SK-N-SH (cell line): Measurements from ENCODE around the gene NOL8. TPM values are rescaled to one million over a fixed set of nuclear protein-coding genes. Genes with fewer than 3 reads are reported as not detected.

Source experiments
- CTCF ChIA-PET: fragments of 300-600, 350-600 bp; formaldehyde crosslinking; extraction: SDS; loops from one replicate; lab custom pipeline; 2021; lab: Yijun Ruan, JAX
- POLR2A ChIA-PET: fragments of 350-600 bp; sonication (Branson Sonifier 250); formaldehyde crosslinking; extraction: SDS; loops from one replicate; lab custom pipeline; 2020; ENCODE audit warnings: antibody characterized with exemption, inconsistent platforms; lab: Yijun Ruan, JAX
- DNase-seq: peaks from one replicate; pipeline ENCODE4 v3.0.0; 2012
- H2AFZ ChIP-seq: fragments of 200-600 bp; sonication (generic); 2 replicates; pipeline ENCODE4 v1.8.1; 2016; ENCODE audit warnings: antibody characterized with exemption, mild to moderate bottlenecking, low read depth
- H3F3A ChIP-seq: fragments of 200-600 bp; sonication (generic); replicated peaks from 2 replicates; pipeline ENCODE3; 2016; ENCODE audit warnings: antibody characterized with exemption, mild to moderate bottlenecking; ENCODE audit not compliant: insufficient read depth
- H3K27ac ChIP-seq, 2 experiments: fragments of 200-500 bp in 1 of 2; fragments of 200-600 bp in 1 of 2; sonication (Bioruptor generic) in 1 of 2; sonication (generic), shearing (Covaris generic) in 1 of 2; 2 replicates each; pipeline versions ENCODE4 v1.5.1 to v1.6.1; 2014 to 2016; ENCODE audit warnings: low read depth in 2 of 2, inconsistent platforms in 1 of 2, low read length in 1 of 2, mild to moderate bottlenecking in 1 of 2, mixed read lengths in 1 of 2
- H3K27me3 ChIP-seq: fragments of 200-600 bp; sonication (generic), shearing (Covaris generic); 2 replicates; pipeline ENCODE4 v1.6.1; 2016; ENCODE audit warnings: mixed run types; ENCODE audit not compliant: insufficient read depth
- H3K36me3 ChIP-seq, 2 experiments: fragments of 200-500 bp in 1 of 2; fragments of 200-600 bp in 1 of 2; sonication (Bioruptor generic) in 1 of 2; sonication (generic) in 1 of 2; replicated peaks in 1 of 2; 2 replicates each; pipeline versions ENCODE3 to v1.5.1; 2014 to 2016; ENCODE audit warnings: low read length in 1 of 2, mild to moderate bottlenecking in 1 of 2; ENCODE audit not compliant: insufficient read depth in 2 of 2, control insufficient read depth in 1 of 2
- H3K4me1 ChIP-seq, 2 experiments: fragments of 200-500 bp in 1 of 2; fragments of 200-600 bp in 1 of 2; sonication (Bioruptor generic) in 1 of 2; sonication (generic), shearing (Covaris generic) in 1 of 2; 2 replicates each; pipeline versions ENCODE4 v1.5.1 to v1.6.1; 2014 to 2016; ENCODE audit warnings: low read depth in 1 of 2, low read length in 1 of 2, mixed run types in 1 of 2; ENCODE audit not compliant: insufficient read depth in 2 of 2, control insufficient read depth in 1 of 2
- H3K4me2 ChIP-seq: fragments of 200-600 bp; sonication (generic), shearing (Covaris generic); 2 replicates; pipeline ENCODE4 v1.6.1; 2017; ENCODE audit warnings: mixed run types
- H3K4me3 ChIP-seq, 2 experiments: fragments of 200-500 bp in 1 of 2; fragments of 200-600 bp in 1 of 2; sonication (Bioruptor generic) in 1 of 2; sonication (generic), shearing (Covaris generic) in 1 of 2; 2 replicates each; pipeline versions ENCODE4 v1.5.1 to v1.8.1; 2014 to 2016; ENCODE audit warnings: low read depth in 2 of 2, inconsistent platforms in 1 of 2, low read length in 1 of 2, mild to moderate bottlenecking in 1 of 2, mixed read lengths in 1 of 2, moderate library complexity in 1 of 2
- H3K79me2 ChIP-seq: fragments of 200-600 bp; sonication (generic); 2 replicates; pipeline ENCODE4 v1.8.1; 2017; ENCODE audit warnings: mild to moderate bottlenecking; ENCODE audit not compliant: insufficient read depth
- H3K9ac ChIP-seq: fragments of 200-600 bp; sonication (generic); 2 replicates; pipeline ENCODE4 v1.6.1; 2017; ENCODE audit warnings: mixed run types
- H3K9me2 ChIP-seq: fragments of 200-600 bp; sonication (generic); 2 replicates; pipeline ENCODE4 v1.6.1; 2017; ENCODE audit warnings: mixed run types
- H3K9me3 ChIP-seq: fragments of 200-600 bp; sonication (generic); 2 replicates; pipeline ENCODE4 v1.6.1; 2017; ENCODE audit warnings: mixed run types, mild to moderate bottlenecking, moderate library complexity
- H4K20me1 ChIP-seq: fragments of 200-600 bp; sonication (generic); 2 replicates; pipeline ENCODE4 v1.6.1; 2017; ENCODE audit warnings: mild to moderate bottlenecking, mixed run types; ENCODE audit not compliant: insufficient read depth
- FOSL2 ChIP-seq: IDR thresholded peaks from 2 replicates; pipeline ENCODE4 v1.4.0; 2012; ENCODE audit warnings: low read depth, mild to moderate bottlenecking, moderate library complexity, borderline replicate concordance
- FOXJ3 ChIP-seq: sonication (generic); formaldehyde crosslinking; IDR thresholded peaks from 2 replicates; pipeline ENCODE4 v1.5.1; 2020; ENCODE audit warnings: mild to moderate bottlenecking, missing genetic modification reagents
- FOXM1 ChIP-seq: IDR thresholded peaks from 2 replicates; pipeline ENCODE4 v1.4.0; 2012; ENCODE audit warnings: low read depth, mild to moderate bottlenecking
- GABPA ChIP-seq: IDR thresholded peaks from 2 replicates; pipeline ENCODE4 v1.4.0; 2012; ENCODE audit warnings: low read depth, mild to moderate bottlenecking
- GATA2 ChIP-seq: sonication (generic); formaldehyde crosslinking; IDR thresholded peaks from 2 replicates; pipeline ENCODE4 v1.5.0; 2020; ENCODE audit warnings: mild to moderate bottlenecking, missing genetic modification reagents
- JUND ChIP-seq: IDR thresholded peaks from 2 replicates; pipeline ENCODE4 v1.4.0; 2012
- MAX ChIP-seq: IDR thresholded peaks from 2 replicates; pipeline ENCODE4 v1.4.0; 2012; ENCODE audit warnings: low read depth
- MEF2A ChIP-seq: IDR thresholded peaks from 2 replicates; pipeline ENCODE4 v1.4.0; 2012; ENCODE audit warnings: low read depth, borderline replicate concordance
- NRF1 ChIP-seq: IDR thresholded peaks from 2 replicates; pipeline ENCODE4 v1.6.1; 2012; ENCODE audit warnings: low read depth, mild to moderate bottlenecking, low read length
- RCOR1 ChIP-seq: fragments of 150-350 bp; IDR thresholded peaks from 2 replicates; pipeline ENCODE4 v1.6.1; 2017; ENCODE audit warnings: antibody characterized with exemption, low read length
- RFX5 ChIP-seq: IDR thresholded peaks from 2 replicates; pipeline ENCODE4 v1.6.1; 2012; ENCODE audit warnings: mild to moderate bottlenecking, improper control_type of control experiment, low read length
- TAF1 ChIP-seq: IDR thresholded peaks from 2 replicates; pipeline ENCODE4 v1.6.1; 2012; ENCODE audit warnings: low read depth, mild to moderate bottlenecking, low read length, moderate library complexity, borderline replicate concordance
- TCF12 ChIP-seq: IDR thresholded peaks from 2 replicates; pipeline ENCODE4 v1.4.0; 2012
- YY1 ChIP-seq: IDR thresholded peaks from 2 replicates; pipeline ENCODE4 v1.4.0; 2012; ENCODE audit warnings: low read depth, mild to moderate bottlenecking
- WGBS: methylation state at CpG from one replicate; pipeline ENCODE4 v1.1.6; 2017; ENCODE audit warnings: low lambda C conversion rate; 5-methylcytosine and 5-hydroxymethylcytosine counted together
- polyA plus RNA-seq, 3 experiments: library from polyadenylated mRNA; depleted of rRNA; stranded (reverse); fragments of >200 nt; gene quantifications; 2 replicates each; pipeline ENCODE4 v1.2.3, GENCODE V29; 2012
- TF ChIP-seq, protein P1 (sequence below): fragments of 150-350 bp; IDR thresholded peaks from 2 replicates; pipeline ENCODE4 v1.6.1; 2016; ENCODE audit warnings: mild to moderate bottlenecking, low read depth, low read length
- TF ChIP-seq, protein P2 (sequence below): fragments of 200-600 bp; sonication (generic); IDR thresholded peaks from 2 replicates; pipeline ENCODE4 v1.6.1; 2017; ENCODE audit warnings: antibody characterized with exemption, mild to moderate bottlenecking, moderate library complexity

Gene NOL8
- polyA plus RNA-seq, 1 of the 3 experiments (the other 2 are of a cell fraction) = 9.6 TPM

DNA sequence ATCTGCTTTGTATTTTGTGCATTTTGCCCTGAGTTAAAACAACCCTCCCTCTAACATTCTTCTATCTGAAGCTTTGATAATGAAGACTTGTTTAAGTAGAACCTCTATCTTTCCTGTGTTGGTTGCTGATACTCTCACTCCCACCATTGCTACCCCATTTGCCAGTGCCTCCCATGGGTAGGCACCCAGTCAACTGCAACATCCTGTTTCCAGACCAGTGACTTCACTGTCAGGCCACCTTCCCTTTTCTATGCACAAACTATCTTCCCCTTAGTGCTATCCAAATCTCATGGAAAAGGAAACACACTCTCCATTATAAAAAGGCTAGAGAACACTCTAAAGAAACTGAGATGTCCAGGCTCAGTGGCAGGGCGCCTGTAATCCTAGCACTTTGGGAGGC, 26.0 kb downstream of the NOL8 start:
- Histone ChIP-seq H3K4me3 (no peak overlapping the region), H3K9me2 (no peaks in the 10 kb centered on the region), H3K9me3 (no peaks in the 10 kb centered on the region), H3F3A (peaks cover 6% of the 10 kb centered on the region), H3K9ac (no peak overlapping the region), H3K4me2 (no peak overlapping the region), H3K79me2 (peaks cover 2% of the 10 kb centered on the region; the same call in 1 of the 2 replicates), H3K27me3 (no peaks in the 10 kb centered on the region), H3K27ac (no peak overlapping the region), H3K4me1 (peaks cover 4 to 5% of the 10 kb centered on the region in 2 experiments; a peak in 2 of 4 replicates), H4K20me1 (no peaks in the 10 kb centered on the region), H2AFZ (no peak overlapping the region), H3K36me3 (peaks cover 65 to 77% of the 10 kb centered on the region in 2 experiments)
- DNase-seq = no peak
- 67% methylated on average over 1 of the region's 1 CpG for WGBS
- POLR2A ChIA-PET = no interaction called here
- CTCF ChIA-PET = interaction anchor here (2.0 kb wide), 1 partner anchor 159 kb away, joined by 9 read pairs; no protein-coding TSS in a partner anchor
- TF ChIP-seq TAF1 = no peak
- TF ChIP-seq FOXM1 = no peak
- TF ChIP-seq, protein P1, sequence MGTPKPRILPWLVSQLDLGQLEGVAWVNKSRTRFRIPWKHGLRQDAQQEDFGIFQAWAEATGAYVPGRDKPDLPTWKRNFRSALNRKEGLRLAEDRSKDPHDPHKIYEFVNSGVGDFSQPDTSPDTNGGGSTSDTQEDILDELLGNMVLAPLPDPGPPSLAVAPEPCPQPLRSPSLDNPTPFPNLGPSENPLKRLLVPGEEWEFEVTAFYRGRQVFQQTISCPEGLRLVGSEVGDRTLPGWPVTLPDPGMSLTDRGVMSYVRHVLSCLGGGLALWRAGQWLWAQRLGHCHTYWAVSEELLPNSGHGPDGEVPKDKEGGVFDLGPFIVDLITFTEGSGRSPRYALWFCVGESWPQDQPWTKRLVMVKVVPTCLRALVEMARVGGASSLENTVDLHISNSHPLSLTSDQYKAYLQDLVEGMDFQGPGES = no peak
- TF ChIP-seq RCOR1 = no peak
- TF ChIP-seq, protein P2, sequence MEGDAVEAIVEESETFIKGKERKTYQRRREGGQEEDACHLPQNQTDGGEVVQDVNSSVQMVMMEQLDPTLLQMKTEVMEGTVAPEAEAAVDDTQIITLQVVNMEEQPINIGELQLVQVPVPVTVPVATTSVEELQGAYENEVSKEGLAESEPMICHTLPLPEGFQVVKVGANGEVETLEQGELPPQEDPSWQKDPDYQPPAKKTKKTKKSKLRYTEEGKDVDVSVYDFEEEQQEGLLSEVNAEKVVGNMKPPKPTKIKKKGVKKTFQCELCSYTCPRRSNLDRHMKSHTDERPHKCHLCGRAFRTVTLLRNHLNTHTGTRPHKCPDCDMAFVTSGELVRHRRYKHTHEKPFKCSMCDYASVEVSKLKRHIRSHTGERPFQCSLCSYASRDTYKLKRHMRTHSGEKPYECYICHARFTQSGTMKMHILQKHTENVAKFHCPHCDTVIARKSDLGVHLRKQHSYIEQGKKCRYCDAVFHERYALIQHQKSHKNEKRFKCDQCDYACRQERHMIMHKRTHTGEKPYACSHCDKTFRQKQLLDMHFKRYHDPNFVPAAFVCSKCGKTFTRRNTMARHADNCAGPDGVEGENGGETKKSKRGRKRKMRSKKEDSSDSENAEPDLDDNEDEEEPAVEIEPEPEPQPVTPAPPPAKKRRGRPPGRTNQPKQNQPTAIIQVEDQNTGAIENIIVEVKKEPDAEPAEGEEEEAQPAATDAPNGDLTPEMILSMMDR = no peak
- no peak for TF ChIP-seq GABPA
- TF ChIP-seq TCF12 = no peak
- TF ChIP-seq JUND = no peak
- no peak for TF ChIP-seq MAX
- no peak for TF ChIP-seq GATA2 (CRISPR knock-in tag)
- no peak for TF ChIP-seq FOSL2

- Histone ChIP-seq H3F3A (peaks cover 9% of the 10 kb centered on the region), H3K4me3 (no peak overlapping the region), H3K79me2 (peaks cover 8% of the 10 kb centered on the region), H3K9ac (no peak overlapping the region), H3K9me2 (no peaks in the 10 kb centered on the region), H3K27me3 (no peaks in the 10 kb centered on the region), H4K20me1 (no peaks in the 10 kb centered on the region), H3K4me1 (peaks cover 4 to 5% of the 10 kb centered on the region in 2 experiments; a peak in 2 of 4 replicates), H2AFZ (no peak overlapping the region), H3K27ac (no peak overlapping the region), H3K9me3 (no peaks in the 10 kb centered on the region), H3K4me2 (no peak overlapping the region)
- DNase-seq = no peak
- ChIA-PET CTCF (interaction anchor here (2.0 kb wide), 1 partner anchor 158 kb away, joined by 9 read pairs; no protein-coding TSS in a partner anchor), POLR2A (no interaction called here)
- WGBS = 94% methylated on average over 3 of the region's 3 CpGs
- TF ChIP-seq MEF2A (no peak), RCOR1 (no peak), RFX5 (no peak), FOXJ3 (CRISPR knock-in tag) (no peak), YY1 (no peak), NRF1 (no peak)
- TF ChIP-seq, all 33 proteins: peak for 0
- peaks cover 56 to 66% of the 10 kb centered on the region in 2 experiments for H3K36me3 ChIP-seq
Observed at GRCh38 chr9:92298036-92298435, 27.1 kb downstream of the NOL8 start.
